ENCODE data around the gene STAT3.

GRCh38 chr17:42307362-42307927, 80.8 kb downstream of the STAT3 start:
- TF ChIP-seq CTBP1 (IDR thresholded peaks at IDR 0.05; ENCODE audit: borderline replicate concordance) (no peak), TARDBP (IDR thresholded peaks at IDR 0.05) (no peak), FOXK2 (IDR thresholded peaks at IDR 0.05) (no peak)

All from HEK293T (cell line).